OCI-M2 (cell line): ENCODE measurements around the gene HMSD.
"Not testable (repeated sequence)": the region's sequence is repeated elsewhere in the genome, so short reads cannot be mapped to it uniquely, and the experiment has no call there.

ENCODE experiments used
- DNase-seq: peaks from one replicate; lab custom pipeline; 2025; ENCODE audit not compliant: unreplicated experiment; lab: John Stamatoyannopoulos, UW

The HMSD gene, protein sequence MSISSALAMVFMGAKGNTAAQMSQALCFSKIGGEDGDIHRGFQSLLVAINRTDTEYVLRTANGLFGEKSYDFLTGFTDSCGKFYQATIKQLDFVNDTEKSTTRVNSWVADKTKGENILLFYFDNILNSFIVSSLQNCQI

GRCh38 chr18:63949068-63949737 lies at the start of gene HMSD:
Gene HMSD (plus strand): TSS chr18:63949301. CDS start chr18:63953456, 4,155 bp downstream.
- DNase-seq, result no peak

GRCh38 chr18:63903851-63904570 lies 45.1 kb upstream of the HMSD start:
- DNase-seq, result no peak

- no peak for DNase-seq
Measured at GRCh38 chr18:63904694-63905093, 44.4 kb upstream of the HMSD start.

DNA sequence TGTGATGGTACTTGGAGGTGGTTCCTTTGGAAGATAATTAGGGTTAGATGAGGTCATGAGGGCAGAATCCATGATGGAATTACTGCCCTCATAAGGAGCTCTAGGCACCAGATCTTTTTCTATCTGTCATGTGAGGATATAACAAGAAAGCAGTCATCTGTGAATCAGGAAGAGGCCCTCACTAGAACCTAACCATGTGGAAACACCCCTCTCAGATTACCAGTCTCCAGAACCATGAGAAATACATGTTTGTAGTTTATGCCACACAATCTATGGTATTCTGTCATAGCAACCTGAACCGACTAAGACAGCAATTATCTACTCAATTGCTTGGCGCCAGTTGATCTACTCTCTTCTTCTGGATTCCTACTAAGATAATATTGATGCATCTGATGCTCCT lies 43.7 kb upstream of the HMSD start:
- DNase-seq, result no peak

- DNase-seq, result no peak
Measured at GRCh38 chr18:63906056-63906455, 43.0 kb upstream of the HMSD start.

GRCh38 chr18:63907664-63908063 lies 41.4 kb upstream of the HMSD start, which contains the start of gene SERPINB10:
Gene SERPINB10 (plus strand): TSS chr18:63907958. CDS start chr18:63915511, 7,553 bp downstream.
- no peak for DNase-seq

- DNase-seq, result no peak
Measured at GRCh38 chr18:63908858-63909257, 40.2 kb upstream of the HMSD start.

DNA sequence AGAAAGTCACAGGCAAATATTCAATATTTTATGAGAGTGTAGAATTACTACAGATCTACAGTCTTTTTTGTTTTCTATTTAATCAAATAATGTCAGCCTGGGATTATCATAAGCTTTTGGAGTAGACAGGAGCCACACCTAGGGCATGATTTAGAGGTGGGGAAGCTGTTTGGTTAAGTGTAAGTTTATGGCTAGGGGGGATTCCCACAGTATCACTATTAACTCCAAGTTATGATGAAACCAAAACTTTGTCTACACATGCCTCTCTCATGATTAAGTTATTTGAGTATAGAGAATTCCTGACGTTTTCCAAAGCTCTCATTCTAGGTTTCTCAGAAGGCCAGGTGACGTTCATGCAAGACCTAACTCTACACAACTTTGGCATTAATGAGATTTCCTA lies 39.2 kb upstream of the HMSD start:
- no peak for DNase-seq

DNA sequence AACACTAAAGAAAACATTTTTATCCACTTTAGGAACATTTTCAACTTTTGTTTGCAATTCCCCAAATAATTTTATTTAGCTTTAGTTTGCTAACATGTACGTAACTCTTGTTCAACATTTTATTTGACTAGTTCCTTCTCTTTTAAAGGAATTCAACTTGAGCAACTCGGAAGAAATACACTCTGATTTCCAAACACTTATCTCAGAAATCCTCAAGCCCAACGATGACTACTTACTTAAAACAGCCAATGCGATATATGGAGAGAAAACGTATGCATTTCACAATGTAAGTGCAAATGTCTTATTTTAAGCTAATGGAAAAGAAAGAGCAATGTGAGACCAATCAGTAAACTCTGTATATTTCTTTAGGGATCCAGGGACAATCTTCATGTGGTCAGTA lies 31.3 kb upstream of the HMSD start:
- no peak for DNase-seq

DNA sequence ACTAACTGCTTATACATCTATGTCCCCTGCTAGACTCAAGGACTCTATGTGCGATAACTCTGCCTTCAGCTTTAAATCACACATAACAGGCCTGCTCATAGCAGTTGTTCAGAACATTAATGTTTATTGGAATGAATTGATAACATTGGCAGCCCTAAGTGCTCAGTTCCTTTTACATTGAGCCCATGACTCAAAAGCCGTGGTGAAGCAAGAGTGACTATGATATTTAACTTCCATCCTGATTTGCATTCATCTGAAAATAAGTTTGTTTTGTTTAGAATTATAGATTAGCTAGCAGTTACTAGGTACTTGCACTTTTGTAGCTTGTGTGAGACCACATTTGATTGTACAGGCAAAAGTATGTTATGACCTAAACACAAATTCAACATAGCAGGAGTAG lies 27.1 kb upstream of the HMSD start:
- DNase-seq, result no peak

DNA sequence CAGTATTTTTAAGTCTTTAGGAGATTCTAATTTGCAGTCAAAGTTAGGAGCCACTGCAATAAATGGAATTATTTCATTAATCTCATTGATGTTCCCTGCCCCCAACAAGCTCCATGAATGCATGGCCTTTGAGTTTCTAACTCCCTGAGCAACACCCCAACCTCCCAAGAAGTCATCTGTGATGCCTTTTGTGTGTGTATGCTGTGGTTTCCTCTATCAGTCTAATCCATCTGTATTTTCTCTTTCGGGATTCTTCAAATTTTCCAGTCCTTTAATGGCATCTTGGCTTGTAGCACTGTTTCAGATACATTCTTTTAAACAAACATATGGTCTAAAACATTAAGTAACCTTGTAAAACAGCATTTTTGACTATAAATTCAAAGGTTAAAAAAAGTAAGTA lies 24.6 kb upstream of the HMSD start:
- no peak for DNase-seq

GRCh38 chr18:63928331-63928730 lies 20.8 kb upstream of the HMSD start:
- no peak for DNase-seq

DNA sequence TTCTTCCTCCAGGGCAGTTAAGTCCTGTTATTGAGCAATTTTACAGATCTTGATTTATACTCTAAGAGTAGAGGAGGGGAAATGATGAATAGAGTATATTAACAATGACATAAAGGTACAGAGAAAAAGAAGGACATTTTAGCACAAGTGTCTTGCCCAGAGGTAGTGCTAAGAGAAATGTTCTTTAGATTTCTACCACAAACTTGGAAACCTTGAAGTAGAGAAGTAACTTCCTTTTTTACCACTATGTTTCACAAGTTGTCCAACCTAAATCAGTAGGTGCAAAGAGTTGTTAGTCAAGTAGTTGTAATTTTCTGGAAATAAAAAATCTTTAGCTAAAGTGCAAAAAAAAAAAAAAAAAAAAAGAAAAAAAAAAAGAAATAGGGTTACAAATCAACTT lies 19.7 kb upstream of the HMSD start:
- DNase-seq, result not testable (repeated sequence)

- DNase-seq, result no peak
Measured at GRCh38 chr18:63930773-63931354, 18.2 kb upstream of the HMSD start.

GRCh38 chr18:63936156-63936931 lies 12.8 kb upstream of the HMSD start:
- no peak for DNase-seq

DNA sequence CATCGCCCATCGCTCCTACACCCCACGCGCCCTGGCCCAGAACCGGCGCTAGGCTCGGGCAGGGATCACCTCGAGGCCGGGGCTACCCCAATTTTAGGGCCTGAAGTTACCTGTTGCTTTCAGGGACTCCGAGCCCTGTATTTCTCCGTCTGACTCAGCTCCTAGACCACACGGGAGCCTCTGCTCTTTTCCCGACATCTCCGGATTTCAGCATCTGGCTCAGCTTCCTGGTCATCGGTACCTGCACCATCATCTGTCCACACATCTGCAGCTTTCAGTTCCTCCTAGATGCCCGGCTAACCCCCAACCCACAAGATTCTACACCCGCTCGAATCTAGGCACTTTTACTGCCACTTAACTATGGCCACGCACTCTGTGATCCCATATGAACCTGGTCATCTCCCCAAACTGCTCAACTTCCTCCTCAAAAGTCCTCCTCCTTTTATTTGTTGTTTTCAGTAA lies 12.1 kb upstream of the HMSD start:
- no peak for DNase-seq

DNA sequence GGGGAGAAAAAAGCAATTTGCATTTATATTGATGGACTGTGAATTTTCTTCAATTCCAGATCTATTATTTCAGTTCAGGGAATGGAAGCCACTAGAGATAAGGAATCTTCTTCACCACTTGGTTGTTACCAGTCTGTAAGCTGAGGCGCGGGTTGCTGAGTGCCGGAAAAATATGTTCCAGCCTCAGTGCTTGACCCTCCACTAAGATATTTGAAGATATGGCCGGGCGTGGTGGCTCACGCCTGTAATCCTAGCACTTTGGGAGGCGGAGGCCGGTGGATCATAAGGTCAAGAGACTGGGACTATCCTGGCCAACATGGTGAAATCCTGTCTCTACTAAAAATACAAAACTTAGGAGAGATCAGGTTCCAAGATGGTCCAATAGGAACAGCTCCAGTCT lies 9.1 kb upstream of the HMSD start:
- DNase-seq, result no peak

DNA sequence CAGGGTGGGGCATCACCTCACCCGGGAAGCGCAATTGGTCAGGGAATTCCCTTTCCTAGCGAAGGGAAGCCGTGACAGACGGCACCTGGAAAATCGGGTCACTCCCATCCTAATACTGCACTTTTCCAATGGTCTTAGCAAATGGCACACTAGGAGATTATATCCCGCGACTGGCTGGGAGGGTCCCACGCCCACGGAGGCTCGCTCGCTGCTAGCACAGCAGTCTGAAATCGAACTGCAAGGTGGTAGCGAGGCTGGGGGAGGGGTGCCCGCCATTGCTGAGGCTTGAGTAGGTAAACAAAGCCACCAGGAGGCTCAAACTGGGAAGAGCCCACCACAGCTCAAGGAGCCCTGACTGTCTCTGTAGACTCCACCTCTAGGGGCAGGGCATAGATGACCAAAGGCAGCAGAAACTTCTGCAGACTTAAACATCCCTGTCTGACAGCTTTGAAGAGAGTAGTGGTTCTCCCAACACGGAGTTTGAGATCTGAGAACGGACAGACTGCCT lies 8.5 kb upstream of the HMSD start:
- DNase-seq, result not testable (repeated sequence)

DNA sequence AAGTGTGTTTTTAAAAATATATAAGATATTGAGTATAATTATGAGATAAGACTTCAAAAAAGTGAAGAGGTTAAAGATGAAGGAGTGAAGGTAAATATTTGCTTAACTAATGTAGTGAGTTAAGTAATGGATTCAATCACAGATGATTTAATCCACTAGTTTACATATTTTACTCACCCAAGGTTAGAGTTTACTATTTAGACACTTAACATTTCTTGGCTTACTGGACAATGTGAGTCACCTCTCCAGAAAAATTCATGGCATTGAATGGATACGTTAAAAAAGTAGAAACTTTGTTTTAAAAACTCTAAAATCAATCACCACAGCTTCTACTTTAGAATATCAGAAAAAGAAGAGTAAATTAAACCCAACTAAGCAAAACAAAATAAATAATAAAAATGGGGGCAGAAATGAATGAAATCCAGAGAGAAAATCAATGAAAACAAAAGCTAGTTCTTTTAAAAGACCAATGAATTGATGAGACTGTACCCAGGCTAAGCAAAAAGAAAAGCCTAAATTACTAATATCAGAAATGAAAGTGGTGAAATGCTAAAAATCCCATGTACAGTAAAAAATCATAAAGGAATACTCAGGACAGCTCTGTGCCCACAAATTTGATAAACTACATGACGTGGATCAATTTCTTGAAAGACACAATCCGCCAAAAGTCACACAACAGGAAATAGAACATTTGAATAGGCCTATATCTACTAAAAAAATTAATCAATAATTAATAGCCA lies 1.9 kb upstream of the HMSD start:
- no peak for DNase-seq

DNA sequence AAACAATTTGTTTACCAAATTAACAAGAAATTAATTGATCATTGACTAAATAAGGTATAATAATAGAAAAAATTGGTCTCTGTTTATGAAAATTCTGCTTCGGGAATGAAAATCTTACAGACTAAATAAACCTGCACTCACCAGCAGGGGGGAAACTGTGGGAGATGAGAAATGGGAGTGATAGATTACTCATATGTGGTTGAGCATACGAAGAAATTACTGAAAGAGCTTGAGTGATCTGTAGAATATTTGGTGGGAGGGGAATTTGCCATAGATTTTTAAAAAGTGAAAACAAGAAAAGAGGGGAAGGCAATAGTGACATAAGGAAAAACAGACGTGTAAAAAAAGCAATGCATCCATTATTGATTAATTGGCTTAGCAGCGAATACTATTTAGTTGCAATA lies 2.2 kb downstream of the HMSD start:
- no peak for DNase-seq
